Measurements from ENCODE around the gene SPATS1.

The SPATS1 gene

DNA sequence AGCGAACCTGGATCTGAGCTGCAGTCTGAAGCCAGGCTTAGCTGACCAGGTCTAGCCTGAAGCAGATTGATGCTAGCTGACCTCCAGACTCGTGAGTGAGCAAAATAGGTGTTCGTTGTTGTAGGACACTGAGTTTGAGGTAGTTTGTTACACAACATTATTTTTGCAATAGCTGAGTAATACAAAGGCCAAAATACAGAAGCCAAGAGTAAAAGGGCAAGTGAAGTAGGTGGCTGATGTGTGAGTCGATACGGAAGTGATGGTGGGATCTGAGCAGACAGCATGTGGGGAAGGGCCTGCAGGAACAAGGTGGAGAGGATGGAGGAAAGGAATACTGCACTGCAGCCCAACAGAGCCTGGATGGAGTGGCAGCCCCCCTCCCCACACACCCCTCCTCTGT is 8.5 kb upstream of the SPATS1 start:
- no peak overlapping the region for H3K4me3 ChIP-seq (ENCODE audit: low read depth, low read length)
- no peak for TF ChIP-seq CTCF (IDR thresholded peaks at IDR 0.05; ENCODE audit: borderline replicate concordance, insufficient read depth, low read depth, low read length)

GRCh38 chr6:44335631-44336030 is 6.8 kb upstream of the SPATS1 start:
- TF ChIP-seq CTCF (IDR thresholded peaks at IDR 0.05; ENCODE audit: borderline replicate concordance, insufficient read depth, low read depth, low read length) = no peak
- H3K4me3 ChIP-seq (ENCODE audit: low read depth, low read length) = no peak overlapping the region

DNA sequence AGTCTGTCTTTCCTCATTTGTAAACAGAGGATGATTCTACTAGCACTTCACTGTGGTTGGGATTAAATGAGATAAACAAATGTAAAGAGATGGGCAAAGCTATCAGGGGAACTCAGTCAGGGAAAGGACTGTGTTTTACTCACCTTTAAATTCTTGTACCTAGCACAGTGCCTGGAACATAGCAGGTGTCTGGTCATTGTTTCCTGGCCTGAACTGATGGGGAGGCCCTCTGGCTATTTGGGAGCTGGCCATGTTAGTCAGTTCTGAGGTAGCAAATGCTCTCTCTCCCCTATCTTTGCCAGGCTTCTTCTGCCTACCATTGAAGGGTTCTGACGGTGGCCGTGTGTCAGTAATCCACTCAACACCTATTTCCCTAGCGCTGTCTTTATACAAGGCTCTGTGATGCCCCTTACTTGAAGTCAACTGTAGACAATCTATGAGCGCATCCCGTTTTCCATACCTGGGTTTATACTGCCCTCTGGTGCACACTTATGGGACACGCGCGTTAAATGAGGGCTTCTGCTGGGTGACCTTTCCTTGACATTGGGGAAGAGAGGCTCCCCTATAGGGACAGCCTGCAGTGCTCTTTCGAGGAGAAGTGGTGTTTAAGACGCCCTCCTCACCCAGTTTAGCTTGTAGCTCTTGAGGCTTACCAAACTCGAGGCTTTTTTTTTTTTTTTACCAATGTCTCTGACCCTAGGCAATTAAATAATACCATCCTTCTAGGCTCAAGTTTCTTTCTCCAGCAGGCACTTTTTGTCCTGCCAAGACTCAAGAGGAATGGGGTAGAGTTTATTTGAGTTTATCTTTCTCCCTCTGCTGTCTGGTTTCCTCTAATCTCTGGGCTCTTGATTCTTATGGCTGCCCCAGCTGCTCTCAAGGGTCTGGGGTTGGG is 4.0 kb upstream of the SPATS1 start:
- TF ChIP-seq CTCF (IDR thresholded peaks at IDR 0.05; ENCODE audit: borderline replicate concordance, insufficient read depth, low read depth, low read length) = peak; percentile 61; the same call in 1 of the 2 replicates
- no peak overlapping the region for H3K4me3 ChIP-seq (ENCODE audit: low read depth, low read length)

- no peak overlapping the region for H3K4me3 ChIP-seq (ENCODE audit: low read depth, low read length)
- TF ChIP-seq CTCF (IDR thresholded peaks at IDR 0.05; ENCODE audit: borderline replicate concordance, insufficient read depth, low read depth, low read length) = no peak
Observed at GRCh38 chr6:44339301-44339700, 3.1 kb upstream of the SPATS1 start.

- no peak overlapping the region for H3K4me3 ChIP-seq (ENCODE audit: low read depth, low read length)
- no peak for TF ChIP-seq CTCF (IDR thresholded peaks at IDR 0.05; ENCODE audit: borderline replicate concordance, insufficient read depth, low read depth, low read length)
Observed at GRCh38 chr6:44339763-44340625, 2.5 kb upstream of the SPATS1 start.

GRCh38 chr6:44341095-44341890 is 1.2 kb upstream of the SPATS1 start:
- no peak overlapping the region for H3K4me3 ChIP-seq (ENCODE audit: low read depth, low read length)
- TF ChIP-seq CTCF (IDR thresholded peaks at IDR 0.05; ENCODE audit: borderline replicate concordance, insufficient read depth, low read depth, low read length) = no peak
